Liver (tissue), 9 donors: ENCODE results near the gene NKAIN2. TPM values are rescaled to one million over a fixed set of nuclear protein-coding genes. Genes with fewer than 3 reads are reported as not detected.

Experiments
- DNase-seq: peaks from one replicate; pipeline ENCODE4 v3.0.0-alpha.2; 2017; ENCODE audit warnings: low spot score
- H3K27ac ChIP-seq, 2 donors: one replicate each; pipeline ENCODE4 v1.7.0; 2013; ENCODE audit warnings: inconsistent platforms in 2 of 2, low read length in 2 of 2, control low read depth in 1 of 2, low read depth in 1 of 2, mild to moderate bottlenecking in 1 of 2
- H3K27me3 ChIP-seq, 4 donors: one replicate each; pipeline versions ENCODE4 v1.6.1 to v1.7.0; 2013; ENCODE audit warnings: low read length in 3 of 4, inconsistent platforms in 1 of 4, mild to moderate bottlenecking in 1 of 4, moderate library complexity in 1 of 4; ENCODE audit not compliant: control insufficient read depth in 4 of 4, insufficient read depth in 4 of 4
- H3K36me3 ChIP-seq, 4 donors: one replicate each; pipeline versions ENCODE4 v1.6.1 to v1.7.0; 2013; ENCODE audit warnings: low read length in 3 of 4, mild to moderate bottlenecking in 3 of 4, low read depth in 1 of 4, moderate library complexity in 1 of 4; ENCODE audit not compliant: control insufficient read depth in 4 of 4, insufficient read depth in 3 of 4
- H3K4me1 ChIP-seq, 4 donors: one replicate each; pipeline versions ENCODE4 v1.6.1 to v1.7.0; 2013; ENCODE audit warnings: low read length in 3 of 4, mild to moderate bottlenecking in 3 of 4, moderate library complexity in 1 of 4; ENCODE audit not compliant: control insufficient read depth in 4 of 4, insufficient read depth in 4 of 4
- H3K4me3 ChIP-seq, 3 donors: one replicate each; pipeline versions ENCODE4 v1.6.1 to v1.7.0; 2013; ENCODE audit warnings: low read length in 3 of 3, control low read depth in 1 of 3, low read depth in 1 of 3, mild to moderate bottlenecking in 1 of 3
- H3K9ac ChIP-seq, 2 donors: one replicate each; pipeline ENCODE4 v1.7.0; 2013; ENCODE audit warnings: low read length in 2 of 2, mild to moderate bottlenecking in 2 of 2, moderate library complexity in 2 of 2, control low read depth in 1 of 2, low read depth in 1 of 2
- H3K9me3 ChIP-seq, 4 donors: one replicate each; pipeline versions ENCODE4 v1.6.1 to v1.7.0; 2013; ENCODE audit warnings: low read length in 3 of 4; ENCODE audit not compliant: control insufficient read depth in 4 of 4
- EGR1 ChIP-seq, 2 donors: IDR thresholded peaks; 2 replicates each; pipeline ENCODE4 v1.6.1; 2016 to 2018; ENCODE audit warnings: antibody characterized with exemption in 2 of 2, low read depth in 2 of 2
- FOXA1 ChIP-seq: IDR thresholded peaks from 2 replicates; pipeline ENCODE4 v1.6.1; 2016; ENCODE audit warnings: antibody characterized with exemption
- FOXA2 ChIP-seq: IDR thresholded peaks from 2 replicates; pipeline ENCODE4 v1.6.1; 2016; ENCODE audit warnings: antibody characterized with exemption
- HNF4A ChIP-seq, 2 donors: conservative IDR thresholded peaks; 2 replicates each; pipeline ENCODE4 v1.6.1; 2016; ENCODE audit warnings: antibody characterized with exemption in 2 of 2, mild to moderate bottlenecking in 2 of 2
- HNF4G ChIP-seq: IDR thresholded peaks from 2 replicates; pipeline ENCODE4 v1.6.1; 2016; ENCODE audit warnings: antibody characterized with exemption
- JUND ChIP-seq, 2 donors: IDR thresholded peaks; 2 replicates each; pipeline ENCODE4 v1.6.1; 2016; ENCODE audit warnings: antibody characterized with exemption in 2 of 2
- MAX ChIP-seq: IDR thresholded peaks from 2 replicates; pipeline ENCODE4 v1.6.1; 2016; ENCODE audit warnings: antibody characterized with exemption
- NR2F2 ChIP-seq: IDR thresholded peaks from 2 replicates; pipeline ENCODE4 v1.6.1; 2016; ENCODE audit warnings: antibody characterized with exemption
- RAD21 ChIP-seq, 2 donors: IDR thresholded peaks; 2 replicates each; pipeline ENCODE4 v1.6.1; 2016; ENCODE audit warnings: antibody characterized with exemption in 2 of 2, mild to moderate bottlenecking in 2 of 2
- REST ChIP-seq: IDR thresholded peaks from 2 replicates; pipeline ENCODE4 v1.6.1; 2016; ENCODE audit warnings: antibody characterized with exemption, mild to moderate bottlenecking
- RXRA ChIP-seq, 2 donors: IDR thresholded peaks; 2 replicates each; pipeline ENCODE4 v1.6.1; 2017 to 2018; ENCODE audit warnings: antibody characterized with exemption in 2 of 2, mild to moderate bottlenecking in 1 of 2
- SP1 ChIP-seq: IDR thresholded peaks from 2 replicates; pipeline ENCODE4 v1.6.1; 2018; ENCODE audit warnings: antibody characterized with exemption, mild to moderate bottlenecking
- TAF1 ChIP-seq: conservative IDR thresholded peaks from 2 replicates; pipeline ENCODE4 v1.6.1; 2016; ENCODE audit warnings: antibody characterized with exemption, mild to moderate bottlenecking
- YY1 ChIP-seq: IDR thresholded peaks from 2 replicates; pipeline ENCODE4 v1.6.1; 2016; ENCODE audit warnings: antibody characterized with exemption, mild to moderate bottlenecking
- ZBTB33 ChIP-seq: IDR thresholded peaks from 2 replicates; pipeline ENCODE4 v1.6.1; 2016; ENCODE audit warnings: antibody characterized with exemption
- WGBS: extraction: QIAGEN DNeasy Blood & Tissue Kit; methylation state at CpG from one replicate; pipeline ENCODE4 v1.1.7; 2013; 5-methylcytosine and 5-hydroxymethylcytosine counted together
- polyA plus RNA-seq, 2 donors: library from polyadenylated mRNA; stranded (reverse) in 1 of 2; unstranded in 1 of 2; fragments of 200-250 nt in 1 of 2; fragments of >200 nt in 1 of 2; fragmentation: Nextera tagmentation in 1 of 2; extraction: Ambion mirVana in 1 of 2; gene quantifications; one replicate each; pipeline versions ENCODE4 v1.2.1 to v1.2.3, GENCODE V29; 2013 to 2015
- total RNA-seq, 2 donors: library from RNA; depleted of rRNA; stranded (reverse); fragments of >200 nt; gene quantifications; one replicate each; pipeline ENCODE4 v1.2.3, GENCODE V29; 2014
- donor health status: healthy.
- donor health status: healthy.
- donor health status: healthy.
- donor health status: healthy.
- donor health status: healthy.

The NKAIN2 gene
- total and polyA plus RNA-seq, 4 donors = 0.05 to 0.14 TPM; not detected in 2

- H3K4me3 ChIP-seq = no peak overlapping the region
- DNase-seq = no peak
- no peaks in the 10 kb centered on the region for H3K36me3 ChIP-seq
- H3K27ac ChIP-seq = no peak overlapping the region
- 25% methylated on average over 1 of the region's 1 CpG for WGBS
- TF ChIP-seq EGR1 (IDR thresholded peaks at IDR 0.05; ENCODE audit: low read depth in 2 of 2) (no peak), FOXA1 (no peak), ZBTB33 (no peak), MAX (no peak), HNF4G (no peak), JUND (IDR thresholded peaks at IDR 0.05) (no peak), NR2F2 (no peak), TAF1 (no peak), HNF4A (conservative IDR thresholded peaks at IDR 0.05) (no peak), RXRA (IDR thresholded peaks at IDR 0.05) (no peak), YY1 (no peak), FOXA2 (no peak), SP1 (no peak), RAD21 (IDR thresholded peaks at IDR 0.05) (no peak)
- H3K27me3 ChIP-seq = peaks cover 0 to 3% (median 0%) of the 10 kb centered on the region in 4 donors
- no peaks in the 10 kb centered on the region for H3K4me1 ChIP-seq
- no peak overlapping the region for H3K9ac ChIP-seq
- H3K9me3 ChIP-seq = no peaks in the 10 kb centered on the region
Measured at GRCh38 chr6:124490122-124490521, 686.5 kb downstream of the NKAIN2 start.

- Histone ChIP-seq H3K36me3 (no peaks in the 10 kb centered on the region), H3K4me3 (no peak overlapping the region), H3K27me3 (peaks cover 0 to 3% (median 0%) of the 10 kb centered on the region in 4 donors), H3K9me3 (no peaks in the 10 kb centered on the region), H3K27ac (no peak overlapping the region), H3K9ac (no peak overlapping the region), H3K4me1 (no peaks in the 10 kb centered on the region)
- no peak for TF ChIP-seq REST
- TF ChIP-seq HNF4G = no peak
- TF ChIP-seq YY1 = no peak
- no peak for TF ChIP-seq SP1
- WGBS = 56% methylated on average over 1 of the region's 1 CpG
- no peak for DNase-seq
Measured at GRCh38 chr6:124493259-124493658, 689.6 kb downstream of the NKAIN2 start.
